Islet precursor cell (in vitro differentiated cells): ENCODE data around the gene MAGEL2.
"Not testable (repeated sequence)": the region's sequence is repeated elsewhere in the genome, so short reads cannot be mapped to it uniquely, and the experiment has no call there.

ENCODE experiments used
- DNase-seq: peaks from one replicate; pipeline ENCODE4 v3.0.0-alpha.2; 2018

The MAGEL2 gene

DNA sequence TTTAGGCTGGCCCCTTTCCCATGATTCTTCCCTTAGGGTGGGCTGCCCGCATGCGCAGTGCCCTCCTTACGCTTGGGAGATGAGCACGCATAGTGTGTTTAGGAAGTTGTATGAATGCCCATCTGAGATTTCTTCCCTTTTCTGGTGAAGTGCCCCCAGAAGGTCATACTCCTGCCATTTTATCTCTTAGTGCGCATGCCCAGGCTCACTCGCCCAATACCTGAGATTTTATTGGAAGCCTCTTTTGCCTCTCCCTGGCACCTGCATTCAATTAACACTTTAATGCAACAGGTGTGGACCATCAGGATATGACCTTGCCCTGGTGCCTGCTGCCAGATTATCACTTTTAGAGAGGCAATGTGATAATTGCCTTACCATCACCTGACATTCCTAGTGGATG is 45.5 kb downstream of the MAGEL2 start:
- DNase-seq = no peak

DNA sequence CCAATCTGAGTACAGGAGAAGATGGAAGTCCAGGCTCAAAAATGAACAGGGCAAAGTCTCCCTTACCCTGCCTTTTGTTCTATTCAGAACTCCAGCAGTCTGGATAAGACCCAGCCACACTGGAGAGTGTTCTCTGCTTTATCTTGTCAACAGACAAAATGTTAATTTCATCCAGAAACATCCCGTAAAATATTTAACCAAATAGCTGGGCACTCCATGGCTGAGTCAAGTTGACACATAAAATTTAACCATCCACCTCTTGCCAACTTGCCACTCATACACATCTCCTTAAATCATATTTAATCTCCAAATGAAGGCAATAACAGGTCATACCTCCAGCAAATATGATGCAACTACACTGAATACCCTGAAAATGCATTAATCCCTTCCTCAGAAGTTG is 48.6 kb downstream of the MAGEL2 start:
- no peak for DNase-seq

DNA sequence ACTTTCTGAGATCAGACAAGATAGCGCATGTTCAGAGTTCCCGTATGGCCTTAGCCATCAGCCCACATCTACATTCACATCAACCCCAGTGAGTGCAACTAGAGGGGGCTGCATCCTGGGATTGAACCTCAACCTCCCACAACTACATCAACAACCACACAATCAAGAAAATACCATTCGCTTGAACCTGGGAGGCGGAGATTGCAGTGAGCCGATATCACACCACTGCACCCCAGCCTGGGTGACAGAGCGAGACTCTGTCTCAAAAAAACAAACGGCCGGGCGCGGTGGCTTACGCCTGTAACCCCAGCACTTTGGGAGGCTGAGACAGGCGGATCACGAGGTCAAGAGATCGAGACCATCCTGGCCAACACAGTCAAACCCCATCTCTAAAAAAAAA is 50.4 kb downstream of the MAGEL2 start:
- not testable (repeated sequence) for DNase-seq

DNA sequence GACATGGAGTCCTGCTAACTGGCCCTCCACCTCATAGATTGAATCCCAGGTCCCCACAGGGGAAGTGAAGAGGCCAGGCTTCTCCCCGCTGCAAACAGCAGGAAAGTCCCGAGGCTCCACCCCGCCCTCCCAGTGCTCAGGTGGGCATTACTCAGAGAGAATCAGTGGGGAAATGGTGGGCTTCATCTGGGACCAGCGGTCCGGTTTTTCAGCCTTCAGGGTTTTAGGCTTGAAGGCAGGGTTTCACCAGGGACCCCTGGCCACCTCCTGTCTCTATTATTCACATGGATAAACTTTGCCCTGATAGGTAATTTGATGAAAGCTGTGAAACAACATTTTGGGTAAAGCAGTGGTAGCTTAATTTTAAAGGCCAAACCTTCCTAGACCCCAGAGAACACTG is 50.9 kb downstream of the MAGEL2 start:
- DNase-seq = no peak

DNA sequence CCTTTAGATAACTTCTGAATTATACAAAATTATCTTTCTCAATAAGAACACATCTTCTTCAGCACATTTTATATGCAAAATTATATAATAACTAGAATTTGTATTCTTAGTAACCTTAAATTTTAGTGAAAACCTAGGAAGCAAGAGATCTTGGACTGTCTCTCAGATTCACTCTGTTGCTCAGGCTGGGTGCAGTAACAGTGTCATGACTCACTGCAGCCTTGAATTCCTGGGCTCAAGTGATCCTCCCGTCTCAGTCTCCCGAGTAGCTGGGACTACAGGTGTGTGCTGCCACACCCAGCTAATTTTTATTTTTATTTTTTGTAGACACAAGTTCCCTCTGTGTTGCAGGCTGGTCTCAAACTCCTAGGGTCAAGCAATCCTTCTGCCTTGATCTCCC is 52.3 kb downstream of the MAGEL2 start:
- DNase-seq = no peak

DNA sequence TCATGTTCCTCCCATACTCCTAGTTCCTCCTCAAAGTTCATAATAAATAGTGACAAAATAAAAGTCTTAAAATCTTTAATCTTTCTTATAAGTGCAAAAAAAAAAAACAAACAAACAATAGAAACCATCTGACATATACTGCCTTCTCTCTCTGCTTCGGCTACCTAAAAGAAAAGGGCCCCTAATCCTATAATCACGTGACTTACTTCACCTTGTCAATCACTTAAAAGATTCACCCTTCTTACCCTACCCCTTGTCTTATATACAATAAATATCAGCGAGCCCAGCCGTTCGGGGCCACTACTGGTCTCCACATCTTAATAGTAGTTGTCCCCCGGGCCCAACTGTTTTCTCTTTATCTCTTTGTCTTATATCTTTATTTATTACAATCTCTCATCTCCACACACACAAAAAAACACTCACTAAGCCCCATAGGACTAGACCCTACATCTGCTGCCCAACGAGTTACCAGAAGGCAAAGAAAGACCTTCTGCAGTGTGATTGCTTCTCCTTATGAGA is 53.4 kb downstream of the MAGEL2 start:
- no peak for DNase-seq
